IMR-90 (cell line): Measurements from ENCODE around the gene HDGF. TPM values are rescaled to one million over a fixed set of nuclear protein-coding genes. Genes with fewer than 3 reads are reported as not detected.

Experiments
- ATAC-seq: fragments of 200-7000 bp; cut with Tn5 transposase; 2 replicates; pipeline ENCODE4 v1.9.1; 2020; ENCODE audit warnings: low read depth, mild to moderate bottlenecking, moderate library complexity
- BruUV-seq: library from RNA; stranded (reverse); fragments of 400-500 nt; replicated peaks from 2 replicates; lab custom pipeline; 2021; lab: Mats Ljungman, UMichigan
- CTCF ChIA-PET: fragments of 300-600 bp; formaldehyde crosslinking; extraction: SDS; loops from one replicate; lab custom pipeline; 2021; ENCODE audit warnings: antibody characterized with exemption; lab: Yijun Ruan, JAX
- POLR2A ChIA-PET: fragments of 300-600 bp; sonication (Branson Sonifier 250); formaldehyde crosslinking; loops from one replicate; lab custom pipeline; 2022; ENCODE audit warnings: antibody characterized with exemption; ENCODE audit not compliant: unreplicated experiment; lab: Charles Lee
- DNase-seq: peaks from one replicate; pipeline ENCODE4 v3.0.0; 2013
- H2AFZ ChIP-seq: replicated peaks from 2 replicates; pipeline ENCODE3; 2013; ENCODE audit warnings: low read length, mild to moderate bottlenecking; ENCODE audit not compliant: poor library complexity
- H2AK5ac ChIP-seq: 2 replicates; pipeline ENCODE4 v1.6.1; 2013; ENCODE audit warnings: low read depth, low read length, inconsistent platforms
- H2AK9ac ChIP-seq: replicated peaks from 2 replicates; pipeline ENCODE3; 2013; ENCODE audit warnings: mild to moderate bottlenecking, low read depth, low read length, moderate library complexity; ENCODE audit not compliant: poor library complexity
- H2BK120ac ChIP-seq: 2 replicates; pipeline ENCODE4 v1.6.1; 2013; ENCODE audit warnings: low read depth, low read length, inconsistent platforms
- H2BK15ac ChIP-seq: 3 replicates; pipeline ENCODE4 v1.6.1; 2013; ENCODE audit warnings: low read depth, low read length, inconsistent platforms
- H2BK20ac ChIP-seq: 2 replicates; pipeline ENCODE4 v1.6.1; 2013; ENCODE audit warnings: low read depth, mild to moderate bottlenecking, inconsistent platforms, low read length, moderate library complexity
- H2BK5ac ChIP-seq: 2 replicates; pipeline ENCODE4 v1.6.1; 2013; ENCODE audit warnings: mild to moderate bottlenecking, low read depth, low read length, inconsistent platforms; ENCODE audit not compliant: poor library complexity, severe bottlenecking
- H3K14ac ChIP-seq: replicated peaks from 2 replicates; pipeline ENCODE4 v1.6.1; 2013; ENCODE audit warnings: low read depth, low read length, inconsistent platforms
- H3K18ac ChIP-seq: 2 replicates; pipeline ENCODE4 v1.6.1; 2013; ENCODE audit warnings: low read depth, low read length, control low read depth
- H3K23ac ChIP-seq: 2 replicates; pipeline ENCODE4 v1.6.1; 2013; ENCODE audit warnings: low read depth, low read length, inconsistent platforms
- H3K27ac ChIP-seq: 2 replicates; pipeline ENCODE4 v1.5.1; 2013; ENCODE audit warnings: mild to moderate bottlenecking, control low read depth, low read length; ENCODE audit not compliant: insufficient read depth
- H3K27me3 ChIP-seq: 2 replicates; pipeline ENCODE4 v1.6.1; 2013; ENCODE audit warnings: low read length; ENCODE audit not compliant: control insufficient read depth, insufficient read depth
- H3K36me3 ChIP-seq: 2 replicates; pipeline ENCODE4 v1.6.1; 2013; ENCODE audit warnings: low read length, mixed read lengths; ENCODE audit not compliant: control insufficient read depth, insufficient read depth
- H3K4ac ChIP-seq: 2 replicates; pipeline ENCODE4 v1.6.1; 2013; ENCODE audit warnings: low read depth, low read length, inconsistent platforms
- H3K4me1 ChIP-seq: 2 replicates; pipeline ENCODE4 v1.6.1; 2013; ENCODE audit warnings: low read length, mixed read lengths; ENCODE audit not compliant: control insufficient read depth, insufficient read depth
- H3K4me2 ChIP-seq: 2 replicates; pipeline ENCODE4 v1.6.1; 2013; ENCODE audit warnings: low read depth, mild to moderate bottlenecking, control low read depth, low read length, moderate library complexity
- H3K4me3 ChIP-seq: 2 replicates; pipeline ENCODE4 v1.5.1; 2013; ENCODE audit warnings: low read depth, mild to moderate bottlenecking, control low read depth, low read length, moderate library complexity; ENCODE audit not compliant: insufficient read depth
- H3K56ac ChIP-seq: 2 replicates; pipeline ENCODE4 v1.6.1; 2013; ENCODE audit warnings: low read length, inconsistent platforms; ENCODE audit not compliant: insufficient read depth; ENCODE audit errors: extremely low read depth
- H3K79me1 ChIP-seq, 2 experiments: 2 replicates each; pipeline ENCODE4 v1.6.1; 2013; ENCODE audit warnings: low read length in 2 of 2, inconsistent platforms in 1 of 2, low read depth in 1 of 2
- H3K9ac ChIP-seq: 2 replicates; pipeline ENCODE4 v1.6.1; 2013; ENCODE audit warnings: low read depth, low read length, control low read depth
- H3K9me1 ChIP-seq: 2 replicates; pipeline ENCODE4 v1.6.1; 2013; ENCODE audit warnings: low read length, inconsistent platforms; ENCODE audit not compliant: insufficient read depth
- H3K9me3 ChIP-seq: 2 replicates; pipeline ENCODE4 v1.6.1; 2013; ENCODE audit warnings: low read length; ENCODE audit not compliant: control insufficient read depth, insufficient read depth
- H4K20me1 ChIP-seq: 2 replicates; pipeline ENCODE4 v1.6.1; 2013; ENCODE audit warnings: low read length, inconsistent platforms; ENCODE audit not compliant: insufficient read depth
- H4K5ac ChIP-seq: 2 replicates; pipeline ENCODE4 v1.6.1; 2013; ENCODE audit warnings: mild to moderate bottlenecking, low read depth, low read length, control low read depth
- H4K8ac ChIP-seq, 2 experiments: 2 replicates each; pipeline ENCODE4 v1.6.1; 2013; ENCODE audit warnings: low read depth in 2 of 2, low read length in 2 of 2, control low read depth in 1 of 2, inconsistent platforms in 1 of 2
- H4K91ac ChIP-seq: 2 replicates; pipeline ENCODE4 v1.6.1; 2013; ENCODE audit warnings: low read depth, low read length, inconsistent platforms; ENCODE audit not compliant: insufficient read depth
- CHD1 ChIP-seq: IDR thresholded peaks from 2 replicates; pipeline ENCODE4 v1.6.1; 2012; ENCODE audit warnings: low read depth, low read length, improper control_type of control experiment
- NFE2L2 ChIP-seq: fragments of 150-350 bp; IDR thresholded peaks from 2 replicates; pipeline ENCODE4 v1.6.1; 2016; ENCODE audit warnings: low read depth, mild to moderate bottlenecking, low read length
- POLR2A ChIP-seq: IDR thresholded peaks from 2 replicates; pipeline ENCODE4 v1.6.1; 2012; ENCODE audit warnings: mild to moderate bottlenecking, low read depth, low read length
- RCOR1 ChIP-seq: IDR thresholded peaks from 2 replicates; pipeline ENCODE4 v1.6.1; 2012; ENCODE audit warnings: mild to moderate bottlenecking, low read length, improper control_type of control experiment; ENCODE audit not compliant: insufficient replicate concordance
- WGBS, 2 experiments: methylation state at CpG; one replicate each; pipeline versions ENCODE4 v1.1.5 to v1.1.7; 2013; ENCODE audit warnings: missing lambda C conversion rate in 2 of 2; ENCODE audit not compliant: insufficient read length in 1 of 2; ENCODE audit errors: extremely low coverage in 2 of 2; 5-methylcytosine and 5-hydroxymethylcytosine counted together
- dilution Hi-C: fragments of 300-500 bp; cut with HindIII; formaldehyde crosslinking; loops from one replicate; pipeline ENCODE4 v1.14.3; 2018; ENCODE audit warnings: low sequenced_read_pairs; ENCODE audit not compliant: unreplicated experiment
- in situ Hi-C: fragments of 300-500 bp; cut with MboI; formaldehyde crosslinking; loops from 3 replicates; pipeline ENCODE4 v1.14.3; 2019; ENCODE audit warnings: low sequenced_read_pairs, inconsistent platforms, mixed read lengths
- intact Hi-C: fragments of 100-400 bp; cut with micrococcal nuclease; formaldehyde crosslinking; loops from 2 replicates; pipeline ENCODE4 v1.10.0; 2022
- polyA plus RNA-seq, 3 experiments: library from polyadenylated mRNA; depleted of rRNA; stranded (reverse); fragments of >200 nt; gene quantifications; 2 replicates each; pipeline ENCODE4 v1.2.3, GENCODE V29; 2012; ENCODE audit warnings: low replicate concordance in 1 of 3
- total RNA-seq: library from RNA; depleted of rRNA; stranded (reverse); fragments of >200 nt; gene quantifications from 2 replicates; pipeline ENCODE4 v1.2.3, GENCODE V29; 2012

HDGF gene
- total and polyA plus RNA-seq, 2 of the 4 experiments (the other 2 are of a cell fraction), result 94.6 to 123 TPM

GRCh38 chr1:156717351-156717750 is 34.1 kb downstream of the HDGF start:
- no peak overlapping the region for H2BK120ac ChIP-seq
- H3K4me2 ChIP-seq, result no peak overlapping the region
- peaks cover 14% of the 10 kb centered on the region for H3K36me3 ChIP-seq
- CTCF ChIA-PET, result interaction anchor here (1.0 to 1.4 kb wide), 2 partner anchors 9 to 28 kb away, joined by 3 to 5 read pairs; no protein-coding TSS in a partner anchor
- no peak overlapping the region for H2AK9ac ChIP-seq
- no peak overlapping the region for H3K56ac ChIP-seq
- no CpG with 5 or more reads among the region's 4 CpGs for WGBS, 2 experiments
- no peak overlapping the region for H2AK5ac ChIP-seq
- intact Hi-C loops, result no loop called here
- POLR2A ChIA-PET, result no interaction called here
- no peak overlapping the region for H3K23ac ChIP-seq
- H4K5ac ChIP-seq, result no peak overlapping the region
- H3K27ac ChIP-seq, result no peak overlapping the region
- TF ChIP-seq RCOR1, result no peak
- no peak for TF ChIP-seq POLR2A
- TF ChIP-seq NFE2L2, result no peak
- no peak for TF ChIP-seq CHD1
- peaks cover 0 to 16% of the 10 kb centered on the region in 2 experiments; a peak in 2 of 4 replicates for H3K79me1 ChIP-seq
- H2AFZ ChIP-seq, result no peak overlapping the region
- no peak for DNase-seq
- no peak overlapping the region for H3K4ac ChIP-seq
- peaks cover 4% of the 10 kb centered on the region; the same call in 1 of the 2 replicates for H3K4me1 ChIP-seq
- no peak overlapping the region for H4K91ac ChIP-seq
- H3K4me3 ChIP-seq, result no peak overlapping the region
- no peak overlapping the region for H3K9ac ChIP-seq
- no peaks in the 10 kb centered on the region; the same call in 1 of the 2 replicates for H3K9me1 ChIP-seq
- no TSS peak for BruUV-seq
- dilution Hi-C loops, result no loop called here
- H2BK5ac ChIP-seq, result no peak overlapping the region
- no peak overlapping the region for H3K14ac ChIP-seq
- H3K9me3 ChIP-seq, result no peaks in the 10 kb centered on the region
- no peak overlapping the region for H2BK15ac ChIP-seq
- no peak overlapping the region for H4K8ac ChIP-seq
- in situ Hi-C loops, result no loop called here
- ATAC-seq, result no peak
- no peak overlapping the region for H2BK20ac ChIP-seq
- H4K20me1 ChIP-seq, result 0 out of 2 replicates have a peak, but pooled peaks cover 3% of the 10 kb centered on the region
- H3K18ac ChIP-seq, result no peak overlapping the region
- H3K27me3 ChIP-seq, result no peaks in the 10 kb centered on the region
